HAP-1 (cell line): ENCODE data around the gene PLEKHA4.
"Not testable (repeated sequence)": the region's sequence is repeated elsewhere in the genome, so short reads cannot be mapped to it uniquely, and the experiment has no call there.

ENCODE experiments used
- DNase-seq, 2 experiments: peaks; one replicate each; pipeline ENCODE4 v3.0.0-alpha.2; 2016 to 2020; ENCODE audit warnings: low spot score in 2 of 2
- H3K27me3 ChIP-seq: fragments of 250-450 bp; sonication (Bioruptor Pico); 2 replicates; pipeline ENCODE4 v1.5.1; 2020; ENCODE audit warnings: low read depth, mild to moderate bottlenecking, moderate library complexity
- H3K36me3 ChIP-seq: fragments of 250-450 bp; sonication (Bioruptor Pico); replicated peaks from 2 replicates; pipeline ENCODE4 v1.5.1; 2020; ENCODE audit warnings: mild to moderate bottlenecking
- H3K4me1 ChIP-seq: fragments of 250-450 bp; sonication (Bioruptor Pico); 2 replicates; pipeline ENCODE4 v1.5.1; 2020; ENCODE audit warnings: mild to moderate bottlenecking
- H3K4me3 ChIP-seq: fragments of 250-450 bp; sonication (Bioruptor Pico); 2 replicates; pipeline ENCODE4 v1.5.1; 2020; ENCODE audit warnings: mild to moderate bottlenecking, moderate library complexity
- H3K9me3 ChIP-seq: fragments of 250-450 bp; sonication (Bioruptor Pico); 2 replicates; pipeline ENCODE4 v1.5.1; 2020; ENCODE audit warnings: mild to moderate bottlenecking, moderate library complexity
- in situ Hi-C: fragments of 300-500 bp; cut with MboI; formaldehyde crosslinking; loops from 3 replicates; pipeline ENCODE4 v1.14.3; 2020; ENCODE audit warnings: low sequenced_read_pairs, inconsistent platforms, mixed read lengths

PLEKHA4 gene

GRCh38 chr19:48799358-48800300 lies 68.8 kb downstream of the PLEKHA4 start:
- no peaks in the 10 kb centered on the region for H3K9me3 ChIP-seq
- no peak overlapping the region for H3K4me3 ChIP-seq
- H3K4me1 ChIP-seq = no peaks in the 10 kb centered on the region
- DNase-seq = no peak
- H3K36me3 ChIP-seq = peaks cover 11% of the 10 kb centered on the region
- no peaks in the 10 kb centered on the region for H3K27me3 ChIP-seq
- in situ Hi-C loops = no loop called here

- H3K27me3 ChIP-seq = no peaks in the 10 kb centered on the region
- DNase-seq = no peak
- in situ Hi-C loops = no loop called here
- H3K36me3 ChIP-seq = peaks cover 14% of the 10 kb centered on the region
- H3K4me1 ChIP-seq = no peaks in the 10 kb centered on the region
- no peak overlapping the region for H3K4me3 ChIP-seq
- H3K9me3 ChIP-seq = no peaks in the 10 kb centered on the region
Measured at GRCh38 chr19:48798937-48799336, 69.5 kb downstream of the PLEKHA4 start.

- H3K4me1 ChIP-seq = no peaks in the 10 kb centered on the region
- H3K9me3 ChIP-seq = no peaks in the 10 kb centered on the region
- in situ Hi-C loops = no loop called here
- DNase-seq = no peak
- no peak overlapping the region for H3K4me3 ChIP-seq
- no peaks in the 10 kb centered on the region for H3K27me3 ChIP-seq
- H3K36me3 ChIP-seq = peaks cover 14% of the 10 kb centered on the region
Measured at GRCh38 chr19:48797103-48797502, 71.3 kb downstream of the PLEKHA4 start.

- Histone ChIP-seq H3K27me3 (no peaks in the 10 kb centered on the region), H3K4me3 (no peak overlapping the region), H3K36me3 (peaks cover 14% of the 10 kb centered on the region), H3K9me3 (no peaks in the 10 kb centered on the region), H3K4me1 (no peaks in the 10 kb centered on the region)
- DNase-seq = no peak
- in situ Hi-C loops = no loop called here
Measured at GRCh38 chr19:48796298-48797083, 71.9 kb downstream of the PLEKHA4 start.

GRCh38 chr19:48795685-48796070 lies 72.7 kb downstream of the PLEKHA4 start:
- Histone ChIP-seq H3K9me3 (no peaks in the 10 kb centered on the region), H3K4me3 (no peak overlapping the region), H3K36me3 (peaks cover 14% of the 10 kb centered on the region), H3K4me1 (no peaks in the 10 kb centered on the region), H3K27me3 (no peaks in the 10 kb centered on the region)
- in situ Hi-C loops = no loop called here
- DNase-seq = no peak

- in situ Hi-C loops = no loop called here
- no peaks in the 10 kb centered on the region for H3K9me3 ChIP-seq
- peaks cover 14% of the 10 kb centered on the region for H3K36me3 ChIP-seq
- no peaks in the 10 kb centered on the region for H3K27me3 ChIP-seq
- no peaks in the 10 kb centered on the region for H3K4me1 ChIP-seq
- H3K4me3 ChIP-seq = no peak overlapping the region
- peak in 1 of 2 experiments; percentile 57 for DNase-seq
Measured at GRCh38 chr19:48795055-48795684, 73.2 kb downstream of the PLEKHA4 start.

- Histone ChIP-seq H3K4me3 (no peak overlapping the region), H3K9me3 (no peaks in the 10 kb centered on the region), H3K4me1 (no peaks in the 10 kb centered on the region), H3K27me3 (no peaks in the 10 kb centered on the region), H3K36me3 (peaks cover 14% of the 10 kb centered on the region)
- in situ Hi-C loops = loop anchor here (5.0 kb wide), 1 partner anchor 43 kb away; the partner anchor contains the start of gene HSD17B14
- DNase-seq = no peak
Measured at GRCh38 chr19:48794291-48794690, 74.1 kb downstream of the PLEKHA4 start.

- Histone ChIP-seq H3K36me3 (peaks cover 14% of the 10 kb centered on the region), H3K9me3 (no peaks in the 10 kb centered on the region), H3K4me3 (no peak overlapping the region), H3K27me3 (no peaks in the 10 kb centered on the region), H3K4me1 (no peaks in the 10 kb centered on the region)
- in situ Hi-C loops = loop anchor here (5.0 kb wide), 1 partner anchor 44 kb away; the partner anchor contains the start of gene HSD17B14
- DNase-seq = no peak
Measured at GRCh38 chr19:48793271-48793670, 75.1 kb downstream of the PLEKHA4 start.

- not testable (repeated sequence) for DNase-seq, H3K27me3 ChIP-seq, H3K4me3 ChIP-seq, H3K36me3 ChIP-seq, H3K9me3 ChIP-seq, H3K4me1 ChIP-seq
- in situ Hi-C loops = loop anchor here (5.0 kb wide), 1 partner anchor 185 kb away; no protein-coding TSS in a partner anchor
Measured at GRCh38 chr19:48787331-48787730, 81.1 kb downstream of the PLEKHA4 start.
